DOHH2 (cell line): ENCODE data around the gene EVI2A.

ENCODE experiments used
- EZH2phosphoT487 ChIP-seq: fragments of 200-600 bp; sonication (generic); IDR thresholded peaks from 2 replicates; pipeline ENCODE4 v1.6.1; 2017; ENCODE audit warnings: borderline replicate concordance, mild to moderate bottlenecking, antibody characterized with exemption, low read length, moderate library complexity, mixed read lengths
- TF ChIP-seq, protein P1 (sequence below): fragments of 200-600 bp; sonication (generic); IDR thresholded peaks from one replicate; pipeline ENCODE4 v1.5.1; 2014; ENCODE audit warnings: antibody characterized with exemption, mild to moderate bottlenecking, low read depth, low read length; ENCODE audit not compliant: poor library complexity, severe bottlenecking

GRCh38 chr17:31272236-31272635 lies 49.2 kb downstream of the EVI2A start:
- TF ChIP-seq, protein P1, sequence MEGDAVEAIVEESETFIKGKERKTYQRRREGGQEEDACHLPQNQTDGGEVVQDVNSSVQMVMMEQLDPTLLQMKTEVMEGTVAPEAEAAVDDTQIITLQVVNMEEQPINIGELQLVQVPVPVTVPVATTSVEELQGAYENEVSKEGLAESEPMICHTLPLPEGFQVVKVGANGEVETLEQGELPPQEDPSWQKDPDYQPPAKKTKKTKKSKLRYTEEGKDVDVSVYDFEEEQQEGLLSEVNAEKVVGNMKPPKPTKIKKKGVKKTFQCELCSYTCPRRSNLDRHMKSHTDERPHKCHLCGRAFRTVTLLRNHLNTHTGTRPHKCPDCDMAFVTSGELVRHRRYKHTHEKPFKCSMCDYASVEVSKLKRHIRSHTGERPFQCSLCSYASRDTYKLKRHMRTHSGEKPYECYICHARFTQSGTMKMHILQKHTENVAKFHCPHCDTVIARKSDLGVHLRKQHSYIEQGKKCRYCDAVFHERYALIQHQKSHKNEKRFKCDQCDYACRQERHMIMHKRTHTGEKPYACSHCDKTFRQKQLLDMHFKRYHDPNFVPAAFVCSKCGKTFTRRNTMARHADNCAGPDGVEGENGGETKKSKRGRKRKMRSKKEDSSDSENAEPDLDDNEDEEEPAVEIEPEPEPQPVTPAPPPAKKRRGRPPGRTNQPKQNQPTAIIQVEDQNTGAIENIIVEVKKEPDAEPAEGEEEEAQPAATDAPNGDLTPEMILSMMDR, result no peak
- TF ChIP-seq EZH2phosphoT487, result no peak
